OCI-LY1 (cell line): ENCODE data around the gene SERPINA1.

Experiments used
- H2AFZ ChIP-seq: fragments of 200-600 bp; sonication (generic), shearing (Covaris generic); 2 replicates; pipeline ENCODE4 v1.6.0; 2014; ENCODE audit warnings: antibody characterized with exemption, mild to moderate bottlenecking, low read length
- H3F3A ChIP-seq: fragments of 200-600 bp; sonication (generic), shearing (Covaris generic); 2 replicates; pipeline ENCODE4 v1.6.0; 2014; ENCODE audit warnings: mild to moderate bottlenecking, antibody characterized with exemption, low read length, moderate library complexity; ENCODE audit not compliant: insufficient read depth
- H3K27ac ChIP-seq: fragments of 200-600 bp; sonication (generic); 2 replicates; pipeline ENCODE4 v1.5.1; 2014; ENCODE audit warnings: low read length, mixed run types, mild to moderate bottlenecking, low read depth; ENCODE audit not compliant: poor library complexity, severe bottlenecking
- H3K27me3 ChIP-seq: fragments of 200-600 bp; sonication (generic); 2 replicates; pipeline ENCODE4 v1.6.0; 2014; ENCODE audit warnings: antibody characterized with exemption, mild to moderate bottlenecking, low read length, moderate library complexity; ENCODE audit not compliant: insufficient read depth
- H3K36me3 ChIP-seq: fragments of 200-600 bp; sonication (generic); 2 replicates; pipeline ENCODE4 v1.6.1; 2014; ENCODE audit warnings: mild to moderate bottlenecking, antibody characterized with exemption, low read length, moderate library complexity, mixed read lengths; ENCODE audit not compliant: insufficient read depth
- H3K4me1 ChIP-seq: fragments of 200-600 bp; sonication (generic); 2 replicates; pipeline ENCODE4 v1.5.1; 2014; ENCODE audit warnings: mild to moderate bottlenecking, low read length, moderate library complexity; ENCODE audit not compliant: insufficient read depth, severe bottlenecking
- H3K4me2 ChIP-seq: fragments of 200-600 bp; sonication (generic), shearing (Covaris generic); 2 replicates; pipeline ENCODE4 v1.6.1; 2014; ENCODE audit warnings: low read length
- H3K4me3 ChIP-seq: fragments of 200-600 bp; sonication (generic); 2 replicates; pipeline ENCODE4 v1.5.1; 2014; ENCODE audit warnings: low read length, low read depth, mild to moderate bottlenecking, mixed read lengths; ENCODE audit not compliant: poor library complexity, severe bottlenecking
- H3K79me2 ChIP-seq: fragments of 200-600 bp; shearing (Covaris generic); 2 replicates; pipeline ENCODE4 v1.6.1; 2016; ENCODE audit warnings: mixed run types, low read length, mixed read lengths; ENCODE audit not compliant: insufficient read depth
- H3K9ac ChIP-seq: fragments of 200-600 bp; sonication (generic), shearing (Covaris generic); 2 replicates; pipeline ENCODE4 v1.6.1; 2014; ENCODE audit warnings: mild to moderate bottlenecking, low read length, mixed read lengths
- H3K9me2 ChIP-seq: fragments of 200-600 bp; sonication (generic), shearing (Covaris generic); 2 replicates; pipeline ENCODE4 v1.6.1; 2014; ENCODE audit warnings: low read depth, mild to moderate bottlenecking, low read length, mixed read lengths
- H3K9me3 ChIP-seq: fragments of 200-600 bp; shearing (Covaris generic); 2 replicates; pipeline ENCODE4 v1.6.1; 2014; ENCODE audit warnings: low read length, mixed read lengths
- H4K20me1 ChIP-seq: fragments of 200-600 bp; sonication (generic), shearing (Covaris generic); 2 replicates; pipeline ENCODE4 v1.6.0; 2016; ENCODE audit warnings: mild to moderate bottlenecking, low read length; ENCODE audit not compliant: insufficient read depth
- EZH2 ChIP-seq: fragments of 200-600 bp; sonication (generic), shearing (Covaris generic); IDR thresholded peaks from 2 replicates; pipeline ENCODE4 v1.8.0; 2017; ENCODE audit warnings: borderline replicate concordance, mixed run types, mild to moderate bottlenecking, antibody characterized with exemption, low read length, moderate library complexity, mixed read lengths
- TF ChIP-seq, protein P1 (sequence below): fragments of 200-600 bp; sonication (generic), shearing (Covaris generic); IDR thresholded peaks from 2 replicates; pipeline ENCODE4 v1.5.1; 2017; ENCODE audit warnings: mild to moderate bottlenecking, antibody characterized with exemption, low read length, moderate library complexity, mixed read lengths

Gene SERPINA1

GRCh38 chr14:94426526-94426925 is 38.1 kb upstream of the SERPINA1 start:
- Histone ChIP-seq H4K20me1 (no peaks in the 10 kb centered on the region), H3K4me1 (no peaks in the 10 kb centered on the region), H3K79me2 (no peaks in the 10 kb centered on the region), H3K9me3 (no peaks in the 10 kb centered on the region), H2AFZ (no peak overlapping the region), H3K4me3 (no peak overlapping the region), H3K9me2 (no peaks in the 10 kb centered on the region), H3K4me2 (no peak overlapping the region), H3K27ac (no peak overlapping the region), H3K27me3 (no peaks in the 10 kb centered on the region), H3K9ac (no peak overlapping the region), H3K36me3 (no peaks in the 10 kb centered on the region), H3F3A (no peaks in the 10 kb centered on the region)
- TF ChIP-seq, protein P1, sequence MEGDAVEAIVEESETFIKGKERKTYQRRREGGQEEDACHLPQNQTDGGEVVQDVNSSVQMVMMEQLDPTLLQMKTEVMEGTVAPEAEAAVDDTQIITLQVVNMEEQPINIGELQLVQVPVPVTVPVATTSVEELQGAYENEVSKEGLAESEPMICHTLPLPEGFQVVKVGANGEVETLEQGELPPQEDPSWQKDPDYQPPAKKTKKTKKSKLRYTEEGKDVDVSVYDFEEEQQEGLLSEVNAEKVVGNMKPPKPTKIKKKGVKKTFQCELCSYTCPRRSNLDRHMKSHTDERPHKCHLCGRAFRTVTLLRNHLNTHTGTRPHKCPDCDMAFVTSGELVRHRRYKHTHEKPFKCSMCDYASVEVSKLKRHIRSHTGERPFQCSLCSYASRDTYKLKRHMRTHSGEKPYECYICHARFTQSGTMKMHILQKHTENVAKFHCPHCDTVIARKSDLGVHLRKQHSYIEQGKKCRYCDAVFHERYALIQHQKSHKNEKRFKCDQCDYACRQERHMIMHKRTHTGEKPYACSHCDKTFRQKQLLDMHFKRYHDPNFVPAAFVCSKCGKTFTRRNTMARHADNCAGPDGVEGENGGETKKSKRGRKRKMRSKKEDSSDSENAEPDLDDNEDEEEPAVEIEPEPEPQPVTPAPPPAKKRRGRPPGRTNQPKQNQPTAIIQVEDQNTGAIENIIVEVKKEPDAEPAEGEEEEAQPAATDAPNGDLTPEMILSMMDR: no peak
- TF ChIP-seq EZH2: no peak

- no peaks in the 10 kb centered on the region for H3K4me1 ChIP-seq
- TF ChIP-seq, protein P1: no peak
- no peak for TF ChIP-seq EZH2
- no peaks in the 10 kb centered on the region for H4K20me1 ChIP-seq
- H2AFZ ChIP-seq: no peak overlapping the region
- no peak overlapping the region for H3K4me2 ChIP-seq
- H3K9me3 ChIP-seq: no peaks in the 10 kb centered on the region
- H3F3A ChIP-seq: no peaks in the 10 kb centered on the region
- no peak overlapping the region for H3K9ac ChIP-seq
- H3K27ac ChIP-seq: no peak overlapping the region
- H3K4me3 ChIP-seq: no peak overlapping the region
- H3K79me2 ChIP-seq: no peaks in the 10 kb centered on the region
- H3K36me3 ChIP-seq: no peaks in the 10 kb centered on the region
- H3K27me3 ChIP-seq: no peaks in the 10 kb centered on the region
- no peaks in the 10 kb centered on the region for H3K9me2 ChIP-seq
Observed at GRCh38 chr14:94424371-94424770, 36.0 kb upstream of the SERPINA1 start.

DNA sequence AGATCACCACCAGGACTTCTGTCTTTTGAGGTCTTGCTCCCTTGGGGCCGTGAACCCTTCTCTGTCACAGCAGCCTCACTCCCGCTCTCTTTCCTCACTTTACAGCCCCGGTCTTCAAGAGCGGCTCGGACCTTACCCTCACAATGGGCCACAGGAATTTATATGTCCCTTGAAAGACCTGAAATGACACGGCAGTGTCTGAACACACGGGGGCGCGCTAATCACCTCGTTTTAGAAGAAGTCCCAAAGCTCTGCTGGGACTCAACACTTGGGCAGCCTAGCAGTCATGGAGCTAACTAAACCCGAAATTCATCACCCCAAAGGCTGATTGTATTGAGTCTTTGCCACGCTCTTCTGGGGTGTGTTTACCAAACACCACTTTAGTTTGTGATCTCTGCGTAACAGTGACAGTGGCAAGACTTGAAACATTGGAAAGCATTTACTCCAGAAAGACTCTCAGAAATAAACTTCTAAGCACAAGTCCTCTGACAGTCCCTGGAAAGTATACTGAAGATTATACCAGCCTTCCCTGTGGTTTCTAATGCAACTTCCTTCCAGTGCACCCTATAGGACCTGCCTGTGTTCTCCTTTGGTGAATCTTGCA is 35.2 kb upstream of the SERPINA1 start:
- Histone ChIP-seq H3K4me2 (no peak overlapping the region), H3K9me2 (no peaks in the 10 kb centered on the region), H3K9me3 (no peaks in the 10 kb centered on the region), H3K4me3 (no peak overlapping the region), H3K27ac (no peak overlapping the region), H3K79me2 (no peaks in the 10 kb centered on the region), H4K20me1 (no peaks in the 10 kb centered on the region), H3K36me3 (no peaks in the 10 kb centered on the region), H3K27me3 (no peaks in the 10 kb centered on the region), H3K4me1 (no peaks in the 10 kb centered on the region), H3K9ac (no peak overlapping the region), H2AFZ (no peak overlapping the region), H3F3A (no peaks in the 10 kb centered on the region)
- TF ChIP-seq, protein P1: peak; percentile 82
- TF ChIP-seq EZH2: no peak
